ENCODE measurements around the gene FUT3.

Gene FUT3

DNA sequence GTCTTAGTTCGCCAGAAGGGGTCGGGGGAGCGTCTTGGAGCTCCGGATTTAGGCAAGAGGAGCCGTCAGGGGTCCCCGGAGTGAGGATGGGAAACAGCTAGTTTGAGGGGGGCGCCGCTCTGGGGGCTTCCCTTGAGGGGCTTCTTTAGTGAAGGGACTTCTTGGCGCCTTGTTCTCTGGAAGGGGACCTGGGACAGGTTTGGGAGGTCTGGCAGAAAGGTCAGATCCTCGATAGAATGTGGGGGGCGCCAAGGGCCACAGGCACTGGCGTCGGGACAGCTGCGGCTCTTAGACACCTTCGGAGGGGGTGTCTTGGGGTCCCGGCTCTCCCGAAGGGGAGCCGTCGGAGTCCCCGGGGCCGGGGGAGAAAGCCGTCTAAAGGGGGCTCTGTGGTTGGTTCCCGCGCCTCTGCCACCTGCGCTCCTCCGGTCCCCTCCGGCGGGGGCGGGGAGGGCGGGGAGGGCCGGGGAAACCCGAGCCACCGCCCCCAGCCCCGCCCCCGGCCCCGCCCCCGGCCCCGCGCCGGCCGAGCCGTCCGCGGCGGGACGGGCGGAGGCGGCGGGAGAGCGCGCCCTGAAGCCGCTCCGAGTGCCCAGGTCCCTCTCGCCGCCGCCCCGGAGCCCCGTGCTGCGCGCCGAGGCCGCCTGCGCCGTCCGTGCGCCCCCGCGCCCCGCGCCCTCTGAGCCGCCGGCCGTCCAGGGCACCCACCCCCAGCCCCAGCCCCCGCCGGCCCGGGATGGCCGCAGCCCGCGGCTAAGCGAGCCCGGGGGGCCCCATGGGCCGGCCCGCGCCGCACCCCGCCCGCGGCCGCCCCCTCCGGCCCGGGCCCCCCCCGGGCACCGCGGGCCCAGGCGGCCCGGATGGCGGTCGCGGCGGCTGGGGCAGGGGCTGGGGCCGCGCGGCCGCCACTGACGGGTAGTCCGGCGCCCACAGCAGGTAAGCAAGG, 46.5 kb downstream of the FUT3 start, which contains the start of gene NRTN:
Gene NRTN (plus strand): TSS at position 552 of the 946 bp plus-strand sequence. CDS start 19,099 bp downstream, outside the sequence.
- DNase-seq (ENCODE audit: low read depth, low spot score) = no peak
- TF ChIP-seq, protein P1, sequence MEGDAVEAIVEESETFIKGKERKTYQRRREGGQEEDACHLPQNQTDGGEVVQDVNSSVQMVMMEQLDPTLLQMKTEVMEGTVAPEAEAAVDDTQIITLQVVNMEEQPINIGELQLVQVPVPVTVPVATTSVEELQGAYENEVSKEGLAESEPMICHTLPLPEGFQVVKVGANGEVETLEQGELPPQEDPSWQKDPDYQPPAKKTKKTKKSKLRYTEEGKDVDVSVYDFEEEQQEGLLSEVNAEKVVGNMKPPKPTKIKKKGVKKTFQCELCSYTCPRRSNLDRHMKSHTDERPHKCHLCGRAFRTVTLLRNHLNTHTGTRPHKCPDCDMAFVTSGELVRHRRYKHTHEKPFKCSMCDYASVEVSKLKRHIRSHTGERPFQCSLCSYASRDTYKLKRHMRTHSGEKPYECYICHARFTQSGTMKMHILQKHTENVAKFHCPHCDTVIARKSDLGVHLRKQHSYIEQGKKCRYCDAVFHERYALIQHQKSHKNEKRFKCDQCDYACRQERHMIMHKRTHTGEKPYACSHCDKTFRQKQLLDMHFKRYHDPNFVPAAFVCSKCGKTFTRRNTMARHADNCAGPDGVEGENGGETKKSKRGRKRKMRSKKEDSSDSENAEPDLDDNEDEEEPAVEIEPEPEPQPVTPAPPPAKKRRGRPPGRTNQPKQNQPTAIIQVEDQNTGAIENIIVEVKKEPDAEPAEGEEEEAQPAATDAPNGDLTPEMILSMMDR (IDR thresholded peaks at IDR 0.05; ENCODE audit: low read depth, low read length) = no peak
- H3K4me3 ChIP-seq (ENCODE audit: low read depth, low read length) = no peak within 1 kb of the TSS
- in situ Hi-C loops (cut with HindIII; ENCODE audit: low sequenced_read_pairs) = no loop called here

DNA sequence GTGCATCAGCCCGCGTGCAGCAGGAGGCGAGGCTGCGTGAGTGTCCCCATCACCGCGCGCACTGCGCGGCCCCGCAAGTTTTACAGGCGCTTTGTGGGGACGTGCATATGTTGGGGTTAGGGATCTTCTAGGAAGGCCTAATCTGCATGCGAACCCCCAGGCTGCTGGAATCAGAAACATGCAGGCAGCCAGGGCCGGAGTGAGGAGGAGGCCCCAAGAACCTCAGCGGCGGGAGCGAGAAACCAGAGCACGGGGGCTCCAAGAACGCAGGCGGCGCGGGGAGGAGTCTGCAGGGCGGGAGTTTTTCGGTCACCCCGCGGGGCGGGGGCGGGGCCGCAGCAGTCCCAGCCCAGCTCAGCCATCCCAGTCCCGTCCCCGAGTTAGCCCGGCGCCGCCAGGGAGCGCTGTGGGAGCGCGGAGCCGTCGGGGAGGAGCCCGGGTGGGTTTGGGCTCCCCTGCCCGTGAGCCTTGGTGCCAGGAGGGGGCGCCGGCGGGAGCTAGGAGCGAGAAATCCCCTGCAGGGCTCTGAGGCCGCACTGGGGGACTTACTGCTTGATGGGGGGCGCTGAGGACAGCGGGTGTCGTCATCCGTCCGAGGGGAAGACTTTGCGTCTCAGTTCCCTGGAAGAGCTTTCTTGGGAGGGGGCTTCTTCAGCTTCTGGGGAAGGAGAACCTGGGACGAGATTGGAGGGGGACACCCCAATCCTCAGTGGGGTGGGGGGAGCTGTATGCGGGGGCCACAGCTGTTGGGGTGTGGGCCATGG, 47.3 kb downstream of the FUT3 start:
- TF ChIP-seq, protein P1 (IDR thresholded peaks at IDR 0.05; ENCODE audit: low read depth, low read length) = peak; percentile 95
- DNase-seq (ENCODE audit: low read depth, low spot score) = peak; percentile 78
- H3K4me3 ChIP-seq (ENCODE audit: low read depth, low read length) = peak overlapping the region; percentile 10
- in situ Hi-C loops (cut with HindIII; ENCODE audit: low sequenced_read_pairs) = no loop called here

DNA sequence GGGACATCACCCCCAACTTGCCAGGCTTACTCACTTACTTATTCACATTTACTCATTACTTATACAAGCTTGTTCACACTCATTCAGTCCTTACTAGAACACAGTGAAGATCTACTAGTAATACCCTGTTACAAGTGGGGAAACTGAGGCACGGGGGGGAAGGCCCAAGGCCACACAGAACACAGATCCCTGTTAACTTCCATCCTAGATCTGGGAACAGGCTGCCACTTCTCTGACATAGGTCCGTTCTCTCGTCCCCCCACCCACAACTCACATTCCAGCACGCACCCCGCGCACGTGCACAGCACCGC, 47.9 kb downstream of the FUT3 start:
- TF ChIP-seq, protein P1 (IDR thresholded peaks at IDR 0.05; ENCODE audit: low read depth, low read length) = no peak
- no peak for DNase-seq (ENCODE audit: low read depth, low spot score)
- in situ Hi-C loops (cut with HindIII; ENCODE audit: low sequenced_read_pairs) = no loop called here
- peak overlapping the region; percentile 10 for H3K4me3 ChIP-seq (ENCODE audit: low read depth, low read length)

- TF ChIP-seq, protein P1 (IDR thresholded peaks at IDR 0.05; ENCODE audit: low read depth, low read length) = no peak
- peak; percentile 13 for DNase-seq (ENCODE audit: low read depth, low spot score)
- H3K4me3 ChIP-seq (ENCODE audit: low read depth, low read length) = no peak overlapping the region
- in situ Hi-C loops (cut with HindIII; ENCODE audit: low sequenced_read_pairs) = no loop called here
These were observed 49.2 kb downstream of the FUT3 start for GRCh38 chr19:5801796-5802619.

DNA sequence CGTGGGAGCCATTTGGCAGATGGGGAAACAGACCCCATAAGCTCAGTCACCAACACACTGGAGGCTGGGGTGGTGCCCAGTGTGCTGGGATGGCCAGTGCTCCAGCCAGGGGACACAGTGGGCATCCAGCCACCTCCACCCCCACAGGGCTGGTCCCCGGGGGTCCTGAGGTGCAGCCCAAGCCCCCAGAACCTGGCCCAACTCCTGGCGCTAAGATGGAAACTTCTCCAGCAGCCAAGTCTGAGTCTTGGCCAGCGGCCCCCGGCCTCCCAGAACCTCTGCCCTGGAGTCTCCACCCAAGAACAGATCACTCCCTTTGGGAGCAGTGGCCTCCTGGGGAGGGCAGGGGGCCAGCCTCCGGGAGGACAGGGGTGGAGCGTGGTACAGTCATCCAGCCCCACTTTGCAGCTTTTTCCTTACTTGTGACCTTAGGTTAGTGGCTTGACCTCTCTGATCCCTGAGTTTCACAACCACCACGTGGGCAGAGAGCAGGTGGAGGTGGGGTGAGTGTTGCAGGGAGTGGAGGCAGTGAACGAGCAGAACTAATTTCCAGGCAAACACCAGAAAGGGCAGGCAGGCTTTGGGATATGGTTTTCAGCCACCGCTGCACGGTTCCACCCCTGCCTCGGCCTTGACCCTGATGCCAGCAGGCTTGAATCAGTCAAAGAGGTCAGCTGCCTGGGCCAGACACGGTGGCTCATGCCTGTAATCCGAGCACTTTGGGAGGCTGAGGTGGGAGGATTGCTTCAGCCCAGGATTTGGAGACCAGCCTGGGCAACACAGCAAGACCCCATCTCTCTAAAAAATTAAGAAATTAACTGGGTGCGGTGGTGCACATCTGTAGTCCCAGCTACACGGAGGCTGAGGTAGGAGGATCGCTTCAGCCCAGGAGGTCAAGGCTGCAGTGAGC, 50.6 kb downstream of the FUT3 start:
- TF ChIP-seq, protein P1 (IDR thresholded peaks at IDR 0.05; ENCODE audit: low read depth, low read length) = no peak
- DNase-seq (ENCODE audit: low read depth, low spot score) = no peak
- in situ Hi-C loops (cut with HindIII; ENCODE audit: low sequenced_read_pairs) = no loop called here
- no peak overlapping the region for H3K4me3 ChIP-seq (ENCODE audit: low read depth, low read length)

All from astrocyte of the spinal cord (primary cell).